Aorta (tissue), 5 donors: ENCODE data around the gene INPP5K. TPM values are rescaled to one million over a fixed set of nuclear protein-coding genes. Genes with fewer than 3 reads are reported as not detected.
A peak's percentile ranks its signal among the peaks of the same experiment; 100 is the strongest.

Experiments
- ATAC-seq: fragments of 200-7000 bp; cut with Tn5 transposase; one replicate; pipeline ENCODE4 v1.9.1; 2022; ENCODE audit warnings: moderate library complexity; ENCODE audit not compliant: low FRiP score
- DNase-seq, 2 donors: peaks; one replicate each; pipeline ENCODE4 v3.0.0-alpha.2; 2020
- H3K27ac ChIP-seq, 2 donors: one replicate each; pipeline ENCODE4 v1.5.1; 2013; ENCODE audit warnings: low read length in 2 of 2, mild to moderate bottlenecking in 2 of 2, moderate library complexity in 2 of 2, control low read depth in 1 of 2, inconsistent platforms in 1 of 2, low read depth in 1 of 2
- H3K27me3 ChIP-seq, 2 donors: one replicate each; pipeline ENCODE4 v1.6.1; 2013; ENCODE audit warnings: control low read depth in 1 of 2, low read length in 1 of 2, mild to moderate bottlenecking in 1 of 2, moderate library complexity in 1 of 2; ENCODE audit not compliant: insufficient read depth in 2 of 2, control insufficient read depth in 1 of 2
- H3K36me3 ChIP-seq, 2 donors: one replicate each; pipeline ENCODE4 v1.6.1; 2013; ENCODE audit warnings: control low read depth in 1 of 2, low read length in 1 of 2, mild to moderate bottlenecking in 1 of 2; ENCODE audit not compliant: insufficient read depth in 2 of 2, control insufficient read depth in 1 of 2
- H3K4me1 ChIP-seq, 2 donors: one replicate each; pipeline ENCODE4 v1.6.1; 2013; ENCODE audit warnings: low read length in 2 of 2, control low read depth in 1 of 2, mild to moderate bottlenecking in 1 of 2, moderate library complexity in 1 of 2; ENCODE audit not compliant: insufficient read depth in 2 of 2, control insufficient read depth in 1 of 2
- H3K4me3 ChIP-seq, 2 donors: one replicate each; pipeline ENCODE4 v1.5.1; 2013; ENCODE audit warnings: low read length in 2 of 2, control low read depth in 1 of 2, mild to moderate bottlenecking in 1 of 2
- H3K9me3 ChIP-seq: one replicate; pipeline ENCODE4 v1.6.1; 2013; ENCODE audit warnings: mild to moderate bottlenecking, low read length; ENCODE audit not compliant: control insufficient read depth
- WGBS, 2 donors: extraction: QIAGEN DNeasy Blood & Tissue Kit; methylation state at CpG; one replicate each; pipeline ENCODE4 v1.1.7; 2013; 5-methylcytosine and 5-hydroxymethylcytosine counted together
- intact Hi-C, 2 donors: fragments of 100-400 bp; cut with DNase I; formaldehyde crosslinking; loops; one replicate each; pipeline versions ENCODE4 v1.14.2 to v1.15.0; 2022
- polyA plus RNA-seq, 2 donors: library from polyadenylated mRNA; stranded (reverse); fragments of 200-250 nt; gene quantifications; one replicate each; pipeline ENCODE4 v1.2.3, GENCODE V29; 2013
- total RNA-seq, 2 donors: library from RNA; stranded (reverse); fragmentation: NEBNext Ultra II Directional; extraction: Animal tissue kit (Norgen Biotek cat#: 25700); gene quantifications; one replicate each; pipeline ENCODE4 v1.2.1, GENCODE V29; 2021
- donor health status: healthy with polysubstance abuse.
- donor health status: Bipolar disorder and iron deficiency.
- donor health status: DM: no; HTN: no; CAD: no.
- donor health status: DM: no; HTN: no; CAD: no.
- donor health status: DM: yes; HTN: yes; CAD: no.

The INPP5K gene
- total and polyA plus RNA-seq, 4 donors = 13.5 to 51.3 (median 38.2) TPM

- Histone ChIP-seq H3K36me3 (peaks cover 0 to 2% of the 10 kb centered on the region in 2 donors), H3K27me3 (no peaks in the 10 kb centered on the region), H3K4me1 (no peaks in the 10 kb centered on the region), H3K27ac (no peak overlapping the region), H3K4me3 (no peak overlapping the region), H3K9me3 (no peaks in the 10 kb centered on the region)
- ATAC-seq (no peak), DNase-seq (no peak)
- 90 to 92% methylated on average over 11 of the region's 11 CpGs for WGBS, 2 donors
- intact Hi-C loops = no loop called here
Observed at GRCh38 chr17:1552932-1553331, 36.5 kb upstream of the INPP5K start.

DNA sequence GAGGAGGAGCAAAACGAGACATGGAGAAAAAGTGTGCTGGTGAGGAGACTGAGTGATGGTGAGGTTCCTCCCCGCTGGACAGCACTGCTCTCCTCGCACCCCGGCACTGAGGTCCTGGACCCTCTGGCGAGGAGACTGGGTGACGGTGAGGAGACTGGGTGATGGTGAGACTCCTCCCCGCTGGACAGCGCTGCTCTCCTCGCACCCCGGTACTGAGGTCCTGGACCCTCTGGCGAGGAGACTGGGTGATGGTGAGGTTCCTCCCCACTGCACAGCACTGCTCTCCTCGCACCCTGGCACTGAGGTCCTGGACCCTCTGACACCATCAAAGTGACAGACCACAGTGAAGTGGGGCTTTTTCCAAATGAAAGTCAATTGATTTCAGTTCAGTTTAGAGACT is 35.3 kb upstream of the INPP5K start:
- Histone ChIP-seq H3K4me3 (no peak overlapping the region), H3K9me3 (no peaks in the 10 kb centered on the region), H3K27me3 (no peaks in the 10 kb centered on the region), H3K27ac (no peak overlapping the region), H3K4me1 (no peaks in the 10 kb centered on the region), H3K36me3 (peaks cover 0 to 2% of the 10 kb centered on the region in 2 donors)
- DNase-seq (no peak), ATAC-seq (no peak)
- WGBS, 2 donors = 93 to 94% methylated on average over 12 of the region's 12 CpGs
- intact Hi-C loops = no loop called here

DNA sequence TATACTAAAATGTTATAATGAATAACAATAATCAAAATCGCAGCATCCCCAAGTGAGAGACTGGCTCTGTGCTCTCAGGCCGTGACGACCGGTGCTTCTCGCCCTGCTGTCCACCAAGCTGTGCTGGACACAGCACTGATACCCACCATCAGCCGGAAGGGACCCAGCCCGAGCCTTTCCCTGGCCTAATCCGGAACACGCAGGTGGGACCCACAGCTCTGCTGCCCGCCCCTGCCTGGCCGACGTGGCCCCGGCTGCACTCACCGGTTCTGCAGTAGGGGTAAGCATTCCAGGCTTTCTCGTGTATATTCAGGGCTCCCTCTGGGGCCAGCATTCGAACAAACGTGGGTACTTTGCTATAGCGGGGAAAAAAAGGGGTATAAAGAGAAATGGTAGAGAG is 31.6 kb upstream of the INPP5K start:
- Histone ChIP-seq H3K27me3 (no peaks in the 10 kb centered on the region), H3K4me3 (no peak overlapping the region), H3K9me3 (no peaks in the 10 kb centered on the region), H3K4me1 (peaks cover 0 to 1% of the 10 kb centered on the region in 2 donors), H3K27ac (no peak overlapping the region), H3K36me3 (peaks cover 0 to 2% of the 10 kb centered on the region in 2 donors)
- ATAC-seq (no peak), DNase-seq (no peak)
- WGBS, 2 donors = 90 to 92% methylated on average over 18 of the region's 18 CpGs
- intact Hi-C loops = no loop called here

- Histone ChIP-seq H3K9me3 (no peaks in the 10 kb centered on the region), H3K27ac (peak overlapping the region in 1 of 2 donors; percentile 66), H3K4me1 (peaks cover 0 to 1% of the 10 kb centered on the region in 2 donors), H3K4me3 (no peak overlapping the region), H3K36me3 (peaks cover 0 to 4% of the 10 kb centered on the region in 2 donors), H3K27me3 (no peaks in the 10 kb centered on the region)
- no peak for DNase-seq
- WGBS, 2 donors = 51 to 54% methylated on average over 6 of the region's 6 CpGs
- no peak for ATAC-seq
- intact Hi-C loops = no loop called here
Observed at GRCh38 chr17:1546292-1546922, 30.0 kb upstream of the INPP5K start.

DNA sequence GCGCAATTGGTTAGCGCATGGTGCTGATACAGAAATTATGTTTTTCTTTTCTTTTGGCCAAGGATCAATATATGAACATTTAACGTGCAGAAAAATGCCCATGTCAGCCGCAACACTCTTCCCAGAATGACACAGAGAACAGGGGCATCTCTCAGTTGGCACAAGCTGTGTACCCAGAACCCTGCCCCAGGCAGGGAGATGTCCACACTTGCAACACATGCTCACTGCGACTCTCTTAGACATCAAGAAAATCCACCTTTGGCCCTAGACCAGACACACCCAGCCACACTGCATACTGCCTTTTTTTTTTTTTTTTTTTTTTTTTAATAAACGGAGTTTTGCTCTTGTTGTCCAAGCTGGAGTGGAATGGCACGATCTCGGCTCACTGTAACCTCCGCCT is 29.2 kb upstream of the INPP5K start:
- Histone ChIP-seq H3K27ac (no peak overlapping the region), H3K27me3 (no peaks in the 10 kb centered on the region), H3K4me1 (peaks cover 0 to 1% of the 10 kb centered on the region in 2 donors), H3K36me3 (peaks cover 0 to 6% of the 10 kb centered on the region in 2 donors), H3K4me3 (no peak overlapping the region), H3K9me3 (no peaks in the 10 kb centered on the region)
- ATAC-seq = no peak
- WGBS, 2 donors = 86 to 94% methylated on average over 9 of the region's 9 CpGs
- no peak for DNase-seq
- intact Hi-C loops = no loop called here

GRCh38 chr17:1542316-1542715 is 25.9 kb upstream of the INPP5K start:
- 81 to 82% methylated on average over 8 of the region's 8 CpGs for WGBS, 2 donors
- H3K27me3 ChIP-seq = no peaks in the 10 kb centered on the region
- H3K9me3 ChIP-seq = no peaks in the 10 kb centered on the region
- DNase-seq (no peak), ATAC-seq (no peak)
- H3K4me1 ChIP-seq = peaks cover 0 to 1% of the 10 kb centered on the region in 2 donors
- peaks cover 0 to 7% of the 10 kb centered on the region in 2 donors for H3K36me3 ChIP-seq
- intact Hi-C loops = no loop called here
- no peak overlapping the region for H3K27ac ChIP-seq
- no peak overlapping the region for H3K4me3 ChIP-seq

- no peaks in the 10 kb centered on the region for H3K27me3 ChIP-seq
- H3K27ac ChIP-seq = no peak overlapping the region
- intact Hi-C loops = no loop called here
- 91 to 95% methylated on average over 4 of the region's 4 CpGs for WGBS, 2 donors
- no peak overlapping the region for H3K4me3 ChIP-seq
- peaks cover 0 to 1% of the 10 kb centered on the region in 2 donors for H3K4me1 ChIP-seq
- ATAC-seq (no peak), DNase-seq (no peak)
- peaks cover 0 to 7% of the 10 kb centered on the region in 2 donors for H3K36me3 ChIP-seq
- no peaks in the 10 kb centered on the region for H3K9me3 ChIP-seq
Observed at GRCh38 chr17:1541367-1541904, 25.0 kb upstream of the INPP5K start.

GRCh38 chr17:1539811-1540210 is 23.4 kb upstream of the INPP5K start:
- Histone ChIP-seq H3K4me1 (no peaks in the 10 kb centered on the region), H3K27ac (no peak overlapping the region), H3K36me3 (peaks cover 0 to 7% of the 10 kb centered on the region in 2 donors), H3K27me3 (no peaks in the 10 kb centered on the region), H3K9me3 (no peaks in the 10 kb centered on the region), H3K4me3 (no peak overlapping the region)
- DNase-seq (no peak), ATAC-seq (no peak)
- intact Hi-C loops = no loop called here
- WGBS, 2 donors = 88 to 89% methylated on average over 15 of the region's 15 CpGs

GRCh38 chr17:1535737-1536136 is 19.3 kb upstream of the INPP5K start:
- 90 to 95% methylated on average over 4 of the region's 4 CpGs for whole genome bisulfite sequencing, 2 donors
- no peak overlapping the region for H3K27ac ChIP-seq
- no peak overlapping the region for H3K4me3 ChIP-seq
- ATAC-seq (no peak), DNase-seq (no peak)
- H3K27me3 ChIP-seq = no peaks in the 10 kb centered on the region
- no peaks in the 10 kb centered on the region for H3K4me1 ChIP-seq
- H3K9me3 ChIP-seq = no peaks in the 10 kb centered on the region
- peaks cover 0 to 1% of the 10 kb centered on the region in 2 donors for H3K36me3 ChIP-seq
- intact Hi-C loops = no loop called here
